Measurements from ENCODE around the gene TNFRSF8.
A peak's percentile ranks its signal among the peaks of the same experiment; 100 is the strongest.

Gene TNFRSF8

DNA sequence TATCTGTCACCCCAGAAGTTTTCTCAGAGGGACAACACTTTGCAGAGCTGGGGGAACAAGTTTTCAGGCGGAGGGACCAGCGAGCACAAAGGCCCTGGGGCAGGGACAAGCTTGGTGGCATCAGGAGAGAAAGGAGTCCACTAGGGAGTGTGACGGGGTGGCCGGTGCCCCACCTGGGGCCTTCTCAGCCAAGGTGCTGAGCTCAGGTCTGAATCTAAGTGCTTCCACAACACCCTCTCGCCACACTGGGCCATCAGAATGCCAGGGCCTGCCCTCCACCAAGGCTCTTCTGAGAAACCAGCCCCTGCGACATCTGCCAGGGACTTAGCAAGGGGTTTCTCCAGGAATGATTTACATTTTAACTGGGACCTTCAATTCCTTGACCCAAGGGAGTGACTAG is 7.8 kb upstream of the TNFRSF8 start:
- H2BK5ac ChIP-seq (ENCODE audit: low read length), result no peak overlapping the region
- no peak overlapping the region for H4K91ac ChIP-seq (ENCODE audit: low read depth, low read length, poor library complexity)
- H2BK12ac ChIP-seq (ENCODE audit: low read length), result no peak overlapping the region
- no peak overlapping the region for H3K18ac ChIP-seq (ENCODE audit: low read length)
- no peak overlapping the region for H2AK5ac ChIP-seq (ENCODE audit: low read depth, low read length)
- H3K27ac ChIP-seq (replicated peaks; ENCODE audit: low read length), result no peak overlapping the region
- H3K9me3 ChIP-seq (replicated peaks in 1 of 2; ENCODE audit: control insufficient read depth in 2 of 2, insufficient read depth in 1 of 2, low read depth in 1 of 2, low read length in 2 of 2), result peaks cover 0 to 6% of the 10 kb centered on the region in 2 donors
- H3K27me3 ChIP-seq (ENCODE audit: control insufficient read depth in 3 of 3, insufficient read depth in 3 of 3, low read depth in 1 of 3, low read length in 3 of 3), result peaks cover 0 to 17% (median 0%) of the 10 kb centered on the region in 3 experiments
- no peak overlapping the region for H4K8ac ChIP-seq (ENCODE audit: low read depth, low read length)
- no peak overlapping the region for H3K14ac ChIP-seq (ENCODE audit: low read length)
- no peaks in the 10 kb centered on the region for H3K36me3 ChIP-seq (replicated peaks in 1 of 2; ENCODE audit: control insufficient read depth in 2 of 2, insufficient read depth in 2 of 2, low read length in 2 of 2)
- H2BK15ac ChIP-seq (ENCODE audit: low read length), result no peak overlapping the region
- no peak overlapping the region for H3K23ac ChIP-seq (ENCODE audit: low read depth, low read length, poor library complexity)
- peaks cover 5 to 21% of the 10 kb centered on the region in 2 donors for H3K4me1 ChIP-seq (ENCODE audit: control insufficient read depth in 2 of 2, insufficient read depth in 1 of 2, low read depth in 1 of 2, low read length in 2 of 2)
- no peak for DNase-seq (ENCODE audit: low spot score)
- no peak overlapping the region for H3K4ac ChIP-seq (ENCODE audit: low read length)
- no peak overlapping the region for H2BK120ac ChIP-seq (ENCODE audit: low read depth, low read length)
- H2AFZ ChIP-seq (ENCODE audit: low read length), result no peak overlapping the region
- H3K4me3 ChIP-seq (ENCODE audit: low read length in 2 of 2), result no peak overlapping the region
- H3K4me2 ChIP-seq (ENCODE audit: insufficient read depth, low read length, poor library complexity, severe bottlenecking), result no peak overlapping the region
- no peaks in the 10 kb centered on the region for H3K79me1 ChIP-seq (ENCODE audit: low read depth, low read length)
- WGBS, 2 donors (ENCODE audit: extremely low coverage in 2 of 2, insufficient read length in 2 of 2, insufficient replicate concordance in 1 of 2), result no CpG with 5 or more reads among the region's 6 CpGs
- no peak overlapping the region for H3K9ac ChIP-seq (ENCODE audit: low read depth, low read length, poor library complexity)

DNA sequence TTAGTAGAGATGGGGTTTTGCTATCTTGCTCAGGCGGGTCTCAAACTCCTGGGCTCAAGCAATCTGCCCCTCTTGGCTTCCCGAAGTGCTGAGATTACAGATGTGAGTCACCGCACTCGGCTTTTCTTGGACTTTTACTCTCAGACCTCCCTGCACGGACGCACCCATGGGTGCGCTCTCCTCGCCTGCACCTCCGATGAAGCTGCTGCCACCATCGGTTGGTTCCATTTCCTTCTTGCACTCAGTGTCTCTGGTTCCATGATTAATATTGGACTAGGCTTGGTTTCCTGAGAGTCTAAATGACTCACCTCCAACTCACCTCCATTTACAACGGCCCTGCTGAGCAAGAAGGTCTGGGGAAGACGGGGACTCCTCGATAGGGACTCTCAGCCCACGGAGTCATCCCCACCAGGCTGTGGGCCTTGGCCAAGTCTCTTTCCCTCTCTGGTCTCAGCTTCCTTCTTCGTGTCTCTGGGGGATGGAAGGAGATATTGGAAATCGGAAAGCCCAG is 6.7 kb upstream of the TNFRSF8 start:
- Histone ChIP-seq H3K4me1 (ENCODE audit: control insufficient read depth in 2 of 2, insufficient read depth in 1 of 2, low read depth in 1 of 2, low read length in 2 of 2) (peaks cover 5 to 21% of the 10 kb centered on the region in 2 donors), H3K4me3 (ENCODE audit: low read length in 2 of 2) (no peak overlapping the region), H3K79me1 (ENCODE audit: low read depth, low read length) (no peaks in the 10 kb centered on the region), H4K91ac (ENCODE audit: low read depth, low read length, poor library complexity) (no peak overlapping the region), H3K27me3 (ENCODE audit: control insufficient read depth in 3 of 3, insufficient read depth in 3 of 3, low read depth in 1 of 3, low read length in 3 of 3) (peaks cover 0 to 26% (median 3%) of the 10 kb centered on the region in 3 experiments), H3K27ac (replicated peaks; ENCODE audit: low read length) (no peak overlapping the region), H3K36me3 (replicated peaks in 1 of 2; ENCODE audit: control insufficient read depth in 2 of 2, insufficient read depth in 2 of 2, low read length in 2 of 2) (no peaks in the 10 kb centered on the region), H3K9ac (ENCODE audit: low read depth, low read length, poor library complexity) (no peak overlapping the region), H3K9me3 (replicated peaks in 1 of 2; ENCODE audit: control insufficient read depth in 2 of 2, insufficient read depth in 1 of 2, low read depth in 1 of 2, low read length in 2 of 2) (peaks cover 0 to 10% of the 10 kb centered on the region in 2 donors), H4K8ac (ENCODE audit: low read depth, low read length) (no peak overlapping the region), H2BK5ac (ENCODE audit: low read length) (no peak overlapping the region), H2BK12ac (ENCODE audit: low read length) (no peak overlapping the region), H2AK5ac (ENCODE audit: low read depth, low read length) (no peak overlapping the region), H3K18ac (ENCODE audit: low read length) (no peak overlapping the region), H2BK120ac (ENCODE audit: low read depth, low read length) (no peak overlapping the region), H2AFZ (ENCODE audit: low read length) (no peak overlapping the region), H3K4me2 (ENCODE audit: insufficient read depth, low read length, poor library complexity, severe bottlenecking) (no peak overlapping the region), H3K14ac (ENCODE audit: low read length) (no peak overlapping the region), H3K23ac (ENCODE audit: low read depth, low read length, poor library complexity) (no peak overlapping the region), H3K4ac (ENCODE audit: low read length) (no peak overlapping the region), H2BK15ac (ENCODE audit: low read length) (no peak overlapping the region)
- no peak for DNase-seq (ENCODE audit: low spot score)
- no CpG with 5 or more reads among the region's 16 CpGs for WGBS, 2 donors (ENCODE audit: extremely low coverage in 2 of 2, insufficient read length in 2 of 2, insufficient replicate concordance in 1 of 2)

DNA sequence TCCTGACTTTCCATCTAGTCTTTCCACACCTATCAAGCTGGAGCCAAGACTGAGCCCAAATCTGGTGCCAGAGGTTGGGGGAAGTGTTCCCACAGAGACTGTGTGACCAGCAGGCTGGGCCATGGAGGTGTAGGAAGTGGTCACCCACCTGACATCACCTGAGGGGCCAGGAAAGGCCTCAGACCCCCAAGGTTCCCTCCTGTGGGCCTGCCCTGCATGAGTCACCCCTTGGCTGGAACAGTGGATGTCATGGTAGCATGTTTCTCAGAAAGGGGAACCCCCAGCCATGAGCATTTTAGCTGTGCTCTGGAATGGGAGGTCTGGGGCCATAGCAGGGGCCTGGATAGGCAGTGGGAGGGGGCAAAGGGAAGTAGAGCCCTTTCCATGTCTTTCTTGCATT is 5.7 kb upstream of the TNFRSF8 start:
- peak overlapping the region; percentile 40 for H3K23ac ChIP-seq (ENCODE audit: low read depth, low read length, poor library complexity)
- no peaks in the 10 kb centered on the region for H3K36me3 ChIP-seq (replicated peaks in 1 of 2; ENCODE audit: control insufficient read depth in 2 of 2, insufficient read depth in 2 of 2, low read length in 2 of 2)
- peaks cover 0 to 34% (median 10%) of the 10 kb centered on the region in 3 experiments for H3K27me3 ChIP-seq (ENCODE audit: control insufficient read depth in 3 of 3, insufficient read depth in 3 of 3, low read depth in 1 of 3, low read length in 3 of 3)
- peak overlapping the region; percentile 66 for H2AK5ac ChIP-seq (ENCODE audit: low read depth, low read length)
- H2BK12ac ChIP-seq (ENCODE audit: low read length), result no peak overlapping the region
- no peak overlapping the region for H2BK120ac ChIP-seq (ENCODE audit: low read depth, low read length)
- H3K9ac ChIP-seq (ENCODE audit: low read depth, low read length, poor library complexity), result no peak overlapping the region
- no peak overlapping the region for H3K14ac ChIP-seq (ENCODE audit: low read length)
- H4K91ac ChIP-seq (ENCODE audit: low read depth, low read length, poor library complexity), result no peak overlapping the region
- H3K4ac ChIP-seq (ENCODE audit: low read length), result no peak overlapping the region
- no peak overlapping the region for H3K4me3 ChIP-seq (ENCODE audit: low read length in 2 of 2)
- no peak for DNase-seq (ENCODE audit: low spot score)
- peaks cover under 1 to 13% of the 10 kb centered on the region in 2 donors for H3K4me1 ChIP-seq (ENCODE audit: control insufficient read depth in 2 of 2, insufficient read depth in 1 of 2, low read depth in 1 of 2, low read length in 2 of 2)
- H3K27ac ChIP-seq (replicated peaks; ENCODE audit: low read length), result no peak overlapping the region
- no peaks in the 10 kb centered on the region for H3K79me1 ChIP-seq (ENCODE audit: low read depth, low read length)
- H2AFZ ChIP-seq (ENCODE audit: low read length), result no peak overlapping the region
- peaks cover 5 to 13% of the 10 kb centered on the region in 2 donors for H3K9me3 ChIP-seq (replicated peaks in 1 of 2; ENCODE audit: control insufficient read depth in 2 of 2, insufficient read depth in 1 of 2, low read depth in 1 of 2, low read length in 2 of 2)
- H4K8ac ChIP-seq (ENCODE audit: low read depth, low read length), result no peak overlapping the region
- no peak overlapping the region for H3K4me2 ChIP-seq (ENCODE audit: insufficient read depth, low read length, poor library complexity, severe bottlenecking)
- H2BK15ac ChIP-seq (ENCODE audit: low read length), result no peak overlapping the region
- H3K18ac ChIP-seq (ENCODE audit: low read length), result no peak overlapping the region
- no peak overlapping the region for H2BK5ac ChIP-seq (ENCODE audit: low read length)

DNA sequence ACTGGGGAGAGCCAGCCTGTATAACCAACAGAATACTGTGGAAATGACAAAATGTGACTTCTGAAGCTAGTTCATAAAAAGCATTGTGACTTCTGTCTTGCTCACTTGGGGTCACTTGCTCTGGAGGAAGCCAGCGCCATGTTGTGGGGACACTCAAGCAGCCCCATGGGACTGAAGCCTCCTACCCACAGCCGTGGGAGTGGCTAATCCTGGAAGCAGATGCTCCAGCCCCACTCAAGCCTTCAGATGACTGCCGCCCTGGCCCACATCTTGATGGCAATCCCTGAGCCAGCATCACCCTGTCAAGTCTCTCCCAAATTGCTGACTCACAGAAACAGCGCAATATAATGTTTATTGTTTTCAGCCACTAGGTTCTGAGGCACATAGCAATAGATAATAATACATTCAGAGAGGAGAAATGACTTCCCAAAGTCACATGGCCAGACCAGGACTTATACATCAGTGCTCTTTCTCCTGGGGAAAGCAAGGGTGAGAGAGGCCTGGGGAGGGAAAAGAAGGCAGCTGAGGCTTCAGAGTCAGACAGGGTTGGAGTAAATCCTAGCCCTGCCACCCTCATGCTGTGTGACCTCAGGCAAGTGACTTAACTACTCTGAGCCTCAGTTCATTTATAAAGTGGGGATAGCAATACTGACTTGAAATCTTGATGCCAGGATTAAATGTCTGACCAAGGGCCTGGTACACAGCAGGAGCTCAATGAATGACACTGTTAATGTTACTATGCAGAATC is 5.0 kb upstream of the TNFRSF8 start:
- Histone ChIP-seq H3K36me3 (replicated peaks in 1 of 2; ENCODE audit: control insufficient read depth in 2 of 2, insufficient read depth in 2 of 2, low read length in 2 of 2) (no peaks in the 10 kb centered on the region), H3K4ac (ENCODE audit: low read length) (no peak overlapping the region), H3K23ac (ENCODE audit: low read depth, low read length, poor library complexity) (no peak overlapping the region), H3K27ac (replicated peaks; ENCODE audit: low read length) (no peak overlapping the region), H2BK120ac (ENCODE audit: low read depth, low read length) (no peak overlapping the region), H2AFZ (ENCODE audit: low read length) (no peak overlapping the region), H3K14ac (ENCODE audit: low read length) (no peak overlapping the region), H2AK5ac (ENCODE audit: low read depth, low read length) (no peak overlapping the region), H2BK5ac (ENCODE audit: low read length) (no peak overlapping the region), H2BK12ac (ENCODE audit: low read length) (no peak overlapping the region), H3K18ac (ENCODE audit: low read length) (no peak overlapping the region), H2BK15ac (ENCODE audit: low read length) (no peak overlapping the region), H3K4me3 (ENCODE audit: low read length in 2 of 2) (no peak overlapping the region), H3K4me1 (ENCODE audit: control insufficient read depth in 2 of 2, insufficient read depth in 1 of 2, low read depth in 1 of 2, low read length in 2 of 2) (peaks cover under 1 to 13% of the 10 kb centered on the region in 2 donors), H3K9ac (ENCODE audit: low read depth, low read length, poor library complexity) (no peak overlapping the region), H4K8ac (ENCODE audit: low read depth, low read length) (no peak overlapping the region), H3K4me2 (ENCODE audit: insufficient read depth, low read length, poor library complexity, severe bottlenecking) (no peak overlapping the region), H3K27me3 (ENCODE audit: control insufficient read depth in 3 of 3, insufficient read depth in 3 of 3, low read depth in 1 of 3, low read length in 3 of 3) (peaks cover 3 to 39% (median 15%) of the 10 kb centered on the region in 3 experiments), H4K91ac (ENCODE audit: low read depth, low read length, poor library complexity) (no peak overlapping the region), H3K79me1 (ENCODE audit: low read depth, low read length) (no peaks in the 10 kb centered on the region), H3K9me3 (replicated peaks in 1 of 2; ENCODE audit: control insufficient read depth in 2 of 2, insufficient read depth in 1 of 2, low read depth in 1 of 2, low read length in 2 of 2) (peaks cover 5 to 13% of the 10 kb centered on the region in 2 donors)
- WGBS, 2 donors (ENCODE audit: extremely low coverage in 2 of 2, insufficient read length in 2 of 2, insufficient replicate concordance in 1 of 2), result no CpG with 5 or more reads among the region's 4 CpGs
- DNase-seq (ENCODE audit: low spot score), result no peak
